ENCODE measurements around the gene PVALB.

PVALB gene

GRCh38 chr22:36781656-36782627 lies 34.9 kb downstream of the PVALB start:
- in situ Hi-C loops (cut with MboI; ENCODE audit: low pct_unique_long_range_greater_than_20kb, low sequenced_read_pairs) = no loop called here
- DNase-seq = peak; percentile 94

GRCh38 chr22:36778020-36778419 lies 38.8 kb downstream of the PVALB start:
- in situ Hi-C loops (cut with MboI; ENCODE audit: low pct_unique_long_range_greater_than_20kb, low sequenced_read_pairs) = no loop called here

GRCh38 chr22:36776722-36777121 lies 40.1 kb downstream of the PVALB start:
- DNase-seq = no peak
- in situ Hi-C loops (cut with MboI; ENCODE audit: low pct_unique_long_range_greater_than_20kb, low sequenced_read_pairs) = no loop called here

More at GRCh38 chr22:36778020-36778419, 38.8 kb downstream of the PVALB start:
- DNase-seq = no peak

- in situ Hi-C loops (cut with MboI; ENCODE audit: low pct_unique_long_range_greater_than_20kb, low sequenced_read_pairs) = no loop called here
- DNase-seq = peak; percentile 100
These were observed 40.7 kb downstream of the PVALB start, which contains the start of gene IFT27 for GRCh38 chr22:36775964-36776669. Gene IFT27 (minus strand): TSS chr22:36776119. CDS start chr22:36775707, 412 bp downstream.

- DNase-seq = peak; percentile 16
These were observed 41.3 kb downstream of the PVALB start for GRCh38 chr22:36775586-36775963.

GRCh38 chr22:36773935-36774334 lies 42.9 kb downstream of the PVALB start:
- in situ Hi-C loops (cut with MboI; ENCODE audit: low pct_unique_long_range_greater_than_20kb, low sequenced_read_pairs) = no loop called here
- peak; percentile 60 for DNase-seq

More at GRCh38 chr22:36775586-36775963, 41.3 kb downstream of the PVALB start:
- in situ Hi-C loops (cut with MboI; ENCODE audit: low pct_unique_long_range_greater_than_20kb, low sequenced_read_pairs) = no loop called here

- DNase-seq = no peak
- in situ Hi-C loops (cut with MboI; ENCODE audit: low pct_unique_long_range_greater_than_20kb, low sequenced_read_pairs) = no loop called here
These were observed 44.4 kb downstream of the PVALB start for GRCh38 chr22:36772451-36772850.

GRCh38 chr22:36771356-36772063 lies 45.3 kb downstream of the PVALB start:
- in situ Hi-C loops (cut with MboI; ENCODE audit: low pct_unique_long_range_greater_than_20kb, low sequenced_read_pairs) = no loop called here
- no peak for DNase-seq

GRCh38 chr22:36770513-36771231 lies 46.2 kb downstream of the PVALB start:
- in situ Hi-C loops (cut with MboI; ENCODE audit: low pct_unique_long_range_greater_than_20kb, low sequenced_read_pairs) = no loop called here
- peak; percentile 54 for DNase-seq

GRCh38 chr22:36769541-36770512 lies 47.0 kb downstream of the PVALB start:
- DNase-seq = no peak
- in situ Hi-C loops (cut with MboI; ENCODE audit: low pct_unique_long_range_greater_than_20kb, low sequenced_read_pairs) = no loop called here

GRCh38 chr22:36768616-36769015 lies 48.2 kb downstream of the PVALB start:
- DNase-seq = no peak
- in situ Hi-C loops (cut with MboI; ENCODE audit: low pct_unique_long_range_greater_than_20kb, low sequenced_read_pairs) = no loop called here

- no peak for DNase-seq
- in situ Hi-C loops (cut with MboI; ENCODE audit: low pct_unique_long_range_greater_than_20kb, low sequenced_read_pairs) = no loop called here
These were observed 48.7 kb downstream of the PVALB start for GRCh38 chr22:36768141-36768540.

- DNase-seq = no peak
- in situ Hi-C loops (cut with MboI; ENCODE audit: low pct_unique_long_range_greater_than_20kb, low sequenced_read_pairs) = no loop called here
These were observed 49.6 kb downstream of the PVALB start for GRCh38 chr22:36767035-36767775.

GRCh38 chr22:36765943-36766450 lies 50.8 kb downstream of the PVALB start:
- no peak for DNase-seq
- in situ Hi-C loops (cut with MboI; ENCODE audit: low pct_unique_long_range_greater_than_20kb, low sequenced_read_pairs) = no loop called here

GRCh38 chr22:36765131-36765942 lies 51.5 kb downstream of the PVALB start:
- in situ Hi-C loops (cut with MboI; ENCODE audit: low pct_unique_long_range_greater_than_20kb, low sequenced_read_pairs) = no loop called here
- no peak for DNase-seq

GRCh38 chr22:36764641-36765040 lies 52.2 kb downstream of the PVALB start:
- in situ Hi-C loops (cut with MboI; ENCODE audit: low pct_unique_long_range_greater_than_20kb, low sequenced_read_pairs) = no loop called here
- no peak for DNase-seq

Data from KBM-7 (cell line).